Ectodermal cell (in vitro differentiated cells): Measurements from ENCODE around the gene PPFIA2.

Experiments
- H3K27ac ChIP-seq: 2 replicates; pipeline ENCODE4 v1.7.0; 2013; ENCODE audit warnings: mild to moderate bottlenecking, low read depth, low read length; ENCODE audit not compliant: insufficient read depth, poor library complexity, severe bottlenecking
- H3K27me3 ChIP-seq: 2 replicates; pipeline ENCODE4 v1.7.0; 2013; ENCODE audit warnings: mild to moderate bottlenecking, low read length; ENCODE audit not compliant: insufficient read depth, control insufficient read depth, poor library complexity, severe bottlenecking
- H3K36me3 ChIP-seq: one replicate; pipeline ENCODE4 v1.7.0; 2013; ENCODE audit warnings: low read length; ENCODE audit not compliant: control insufficient read depth, insufficient read depth
- H3K4me1 ChIP-seq: one replicate; pipeline ENCODE4 v1.7.0; 2013; ENCODE audit warnings: low read length; ENCODE audit not compliant: control insufficient read depth, insufficient read depth
- H3K4me3 ChIP-seq: 2 replicates; pipeline ENCODE4 v1.7.0; 2013; ENCODE audit warnings: low read depth, low read length, control low read depth; ENCODE audit not compliant: insufficient read depth
- H3K9me3 ChIP-seq: 2 replicates; pipeline ENCODE4 v1.7.0; 2013; ENCODE audit warnings: mild to moderate bottlenecking, low read length, moderate library complexity; ENCODE audit not compliant: control insufficient read depth
- WGBS, 2 experiments: methylation state at CpG; one replicate each; pipeline ENCODE4 v1.1.7; 2013; ENCODE audit warnings: missing lambda C conversion rate in 2 of 2; 5-methylcytosine and 5-hydroxymethylcytosine counted together

PPFIA2 gene

DNA sequence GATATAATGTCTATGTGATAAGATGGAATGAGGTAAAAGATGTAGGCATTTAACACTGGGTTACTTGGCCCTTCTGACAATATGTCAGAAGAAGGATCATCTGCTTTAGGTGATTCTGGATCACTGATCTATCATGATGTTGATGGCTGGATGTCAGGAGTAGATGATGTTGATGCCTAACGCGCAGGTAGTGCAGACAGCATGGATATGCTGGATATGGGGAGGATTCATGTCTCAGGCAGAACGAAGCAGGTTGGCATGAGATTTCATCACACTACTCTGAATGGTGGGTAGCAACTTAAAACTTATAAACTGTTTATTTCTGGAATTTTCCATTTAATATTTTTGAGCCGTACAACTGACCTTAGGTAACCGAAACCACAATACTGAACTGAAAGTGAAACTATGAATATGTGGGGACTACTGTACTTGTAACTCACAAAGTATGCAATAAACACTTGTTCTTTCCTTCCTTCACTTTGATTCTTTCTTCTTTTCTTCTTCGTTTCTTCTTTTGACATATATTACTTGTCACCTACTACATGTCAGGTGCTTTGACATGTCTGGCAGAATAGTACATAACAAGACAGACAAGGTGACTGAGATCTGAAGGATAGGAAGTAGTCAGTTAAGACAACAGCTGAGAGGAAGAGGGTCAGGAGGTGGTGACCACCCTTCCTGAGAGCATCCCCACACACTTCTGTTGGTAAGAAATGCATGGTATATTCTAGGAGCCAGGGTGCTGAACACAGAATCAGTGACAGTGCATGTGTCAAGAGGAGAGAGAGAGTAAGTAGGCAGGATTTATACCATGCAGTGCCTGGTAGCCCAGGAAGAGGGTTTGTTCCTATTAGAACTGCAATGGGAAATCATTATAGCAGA lies 238.8 kb downstream of the PPFIA2 start:
- H3K4me1 ChIP-seq: no peaks in the 10 kb centered on the region
- no peak overlapping the region for H3K27ac ChIP-seq
- H3K4me3 ChIP-seq: no peak overlapping the region
- no peaks in the 10 kb centered on the region for H3K9me3 ChIP-seq
- no peaks in the 10 kb centered on the region for H3K27me3 ChIP-seq
- 91 to 95% methylated on average over 6 of the region's 6 CpGs for WGBS, 2 experiments
- H3K36me3 ChIP-seq: no peaks in the 10 kb centered on the region

DNA sequence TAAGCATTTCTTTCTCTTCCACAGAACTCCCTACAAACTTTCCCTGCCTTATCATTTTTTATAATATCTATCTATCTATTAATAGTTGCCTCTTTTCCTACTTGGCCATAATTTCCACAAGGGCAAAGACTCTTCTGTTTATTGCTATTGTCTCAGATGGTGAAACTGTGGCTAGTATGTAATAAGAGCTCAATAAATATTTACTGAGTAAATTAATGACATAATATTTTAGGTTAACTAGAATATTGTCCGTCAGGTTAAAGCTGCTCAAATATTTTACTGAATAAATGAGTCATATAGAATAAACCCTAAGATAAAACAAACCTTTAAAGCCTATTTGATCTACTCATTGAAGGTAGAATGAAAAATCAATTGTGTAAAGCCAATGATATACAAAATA lies 240.5 kb downstream of the PPFIA2 start:
- H3K9me3 ChIP-seq: no peaks in the 10 kb centered on the region
- WGBS, 2 experiments: no CpG with 5 or more reads among the region's 1 CpG
- no peaks in the 10 kb centered on the region for H3K27me3 ChIP-seq

DNA sequence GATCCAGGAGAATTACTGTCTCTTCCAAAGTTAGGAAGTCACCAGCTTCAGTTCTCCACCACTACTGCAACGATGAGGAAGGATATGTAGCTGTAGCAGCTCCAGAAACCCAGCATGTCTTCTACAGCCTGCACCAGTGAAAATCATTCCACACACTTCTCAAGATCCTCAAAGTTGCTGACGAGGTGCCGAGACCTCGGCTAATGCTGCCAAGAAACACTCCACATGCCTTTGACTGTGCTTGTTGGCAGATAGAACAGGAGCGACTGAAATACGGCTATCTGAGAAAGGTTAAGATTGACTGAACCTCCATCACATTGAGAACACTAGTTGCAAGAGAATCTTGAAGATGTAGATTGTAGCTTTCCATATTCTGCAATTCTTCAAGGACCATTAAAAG lies 241.9 kb downstream of the PPFIA2 start:
- no peak overlapping the region for H3K27ac ChIP-seq
- no peaks in the 10 kb centered on the region for H3K36me3 ChIP-seq
- H3K27me3 ChIP-seq: no peaks in the 10 kb centered on the region
- WGBS, 2 experiments: 92 to 95% methylated on average over 6 of the region's 6 CpGs
- H3K9me3 ChIP-seq: no peaks in the 10 kb centered on the region
- H3K4me3 ChIP-seq: no peak overlapping the region
- H3K4me1 ChIP-seq: no peaks in the 10 kb centered on the region

More for the DNA sequence above, 240.5 kb downstream of the PPFIA2 start:
- H3K4me1 ChIP-seq: no peaks in the 10 kb centered on the region
- H3K36me3 ChIP-seq: no peaks in the 10 kb centered on the region
- no peak overlapping the region for H3K4me3 ChIP-seq
- no peak overlapping the region for H3K27ac ChIP-seq

DNA sequence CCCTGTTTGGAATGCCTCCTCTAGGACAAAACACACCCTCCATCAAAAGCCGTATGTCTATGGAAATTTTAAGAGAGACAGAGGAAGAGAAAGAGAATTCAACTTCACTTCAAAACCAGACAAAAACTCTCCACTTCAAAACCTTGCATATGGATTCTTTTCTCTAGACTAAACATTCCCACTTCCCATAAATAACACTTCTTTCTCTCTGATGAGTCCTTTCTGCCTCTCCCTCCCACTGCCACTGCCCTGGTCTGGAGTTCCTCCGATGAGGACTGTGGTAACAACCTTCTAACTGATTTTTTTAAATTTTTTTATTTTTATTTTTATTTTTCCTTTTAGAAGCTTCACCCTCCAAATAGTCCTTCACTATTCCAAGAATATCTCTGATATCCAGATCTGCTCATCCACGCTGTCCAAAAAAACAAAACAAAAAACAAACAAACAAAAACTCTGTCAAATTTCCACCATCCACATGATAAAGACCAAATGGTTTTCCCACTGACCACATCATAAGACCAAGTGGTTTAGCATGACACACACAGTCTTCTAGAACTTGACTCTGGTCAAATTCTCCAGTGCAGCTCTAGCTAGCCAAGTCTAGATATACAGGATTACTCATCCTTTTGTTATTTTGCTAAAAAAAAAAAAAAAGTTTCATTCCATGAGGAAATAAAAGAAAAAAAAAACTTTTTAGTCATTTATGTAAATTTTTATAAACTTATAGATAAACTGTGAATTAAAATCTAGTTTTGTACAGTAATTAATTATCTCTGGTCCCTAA lies 256.0 kb downstream of the PPFIA2 start:
- H3K4me1 ChIP-seq: no peaks in the 10 kb centered on the region
- no peak overlapping the region for H3K4me3 ChIP-seq
- H3K9me3 ChIP-seq: no peaks in the 10 kb centered on the region
- H3K27ac ChIP-seq: no peak overlapping the region
- no peaks in the 10 kb centered on the region for H3K27me3 ChIP-seq
- 50 to 61% methylated on average over 2 to 3 of the region's 3 CpGs for whole genome bisulfite sequencing, 2 experiments
- H3K36me3 ChIP-seq: no peaks in the 10 kb centered on the region

DNA sequence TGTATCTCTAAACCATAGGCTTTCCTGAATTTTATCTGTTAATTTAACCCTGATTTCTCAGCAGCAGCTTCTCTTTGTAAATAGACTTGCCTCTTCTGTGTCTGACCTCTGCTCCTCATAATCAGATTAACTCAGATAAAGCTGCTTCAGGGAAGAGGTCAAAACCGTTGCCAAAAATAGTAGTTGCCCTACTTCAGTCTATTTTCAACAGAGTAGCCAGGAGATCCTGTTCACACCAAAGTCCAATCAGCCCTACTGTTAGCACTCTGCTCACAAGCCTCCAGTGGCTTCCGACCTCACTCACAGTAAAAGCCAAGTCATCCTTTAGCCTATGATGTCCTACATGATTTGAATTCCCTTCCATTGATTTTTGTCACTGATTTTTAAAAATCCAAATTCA lies 258.4 kb downstream of the PPFIA2 start:
- H3K4me3 ChIP-seq: no peak overlapping the region
- no peaks in the 10 kb centered on the region for H3K27me3 ChIP-seq
- WGBS, 2 experiments: 76 to 84% methylated on average over 2 of the region's 2 CpGs
- H3K36me3 ChIP-seq: no peaks in the 10 kb centered on the region
- no peak overlapping the region for H3K27ac ChIP-seq
- H3K9me3 ChIP-seq: no peaks in the 10 kb centered on the region
- no peaks in the 10 kb centered on the region for H3K4me1 ChIP-seq

DNA sequence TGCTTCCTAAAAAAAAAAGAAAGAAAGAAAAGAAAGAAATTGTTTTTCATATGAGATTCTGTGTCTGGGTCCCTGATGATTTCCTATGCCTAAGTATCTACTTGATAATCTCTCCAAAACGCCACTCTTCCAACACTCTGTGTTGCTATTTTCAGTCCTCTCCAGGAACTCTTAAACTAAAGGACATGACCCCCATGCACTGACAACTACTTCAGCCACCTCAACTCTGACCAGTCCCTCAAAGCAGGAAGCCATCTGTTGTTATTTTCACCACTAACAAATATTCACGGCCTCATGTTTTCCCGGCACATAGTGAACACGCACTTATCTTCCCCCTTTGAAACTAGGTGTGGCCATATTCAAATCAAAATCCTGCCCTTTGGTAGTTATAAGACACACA lies 259.3 kb downstream of the PPFIA2 start:
- 93 to 96% methylated on average over 4 of the region's 4 CpGs for WGBS, 2 experiments
- Histone ChIP-seq H3K27me3 (no peaks in the 10 kb centered on the region), H3K4me3 (no peak overlapping the region), H3K4me1 (no peaks in the 10 kb centered on the region), H3K27ac (no peak overlapping the region), H3K9me3 (no peaks in the 10 kb centered on the region), H3K36me3 (no peaks in the 10 kb centered on the region)

DNA sequence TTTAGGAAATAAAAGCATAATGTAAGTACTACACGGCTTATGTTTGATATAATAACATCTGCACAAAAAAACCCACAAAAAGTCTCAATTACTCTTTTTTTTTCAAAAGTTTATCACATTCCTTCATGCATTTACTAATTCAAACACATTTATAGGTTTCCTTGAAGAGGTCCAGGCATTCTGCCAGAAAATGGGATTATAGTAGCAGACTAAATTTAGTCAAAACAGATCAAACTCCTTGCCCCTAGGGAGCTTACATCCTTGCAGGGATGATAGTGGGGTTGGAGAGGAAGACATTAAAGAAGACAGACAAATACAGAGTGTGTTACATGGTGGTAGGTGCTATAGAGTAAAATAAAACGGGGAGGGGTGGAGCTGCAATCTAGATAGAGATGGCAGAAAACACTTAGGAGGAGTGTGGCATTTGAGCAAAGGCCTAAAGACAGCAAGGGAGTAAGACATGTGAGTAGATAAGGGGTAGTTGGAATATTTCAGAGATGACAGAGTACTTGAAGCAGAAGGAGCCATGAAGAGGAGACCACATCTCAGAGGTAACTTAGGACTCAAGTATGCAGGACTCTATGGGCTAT lies 266.9 kb downstream of the PPFIA2 start:
- 91 to 95% methylated on average over 2 of the region's 2 CpGs for WGBS, 2 experiments
- no peaks in the 10 kb centered on the region for H3K4me1 ChIP-seq
- H3K27me3 ChIP-seq: no peaks in the 10 kb centered on the region
- H3K36me3 ChIP-seq: no peaks in the 10 kb centered on the region
- no peak overlapping the region for H3K27ac ChIP-seq
- H3K4me3 ChIP-seq: no peak overlapping the region
- no peaks in the 10 kb centered on the region for H3K9me3 ChIP-seq

DNA sequence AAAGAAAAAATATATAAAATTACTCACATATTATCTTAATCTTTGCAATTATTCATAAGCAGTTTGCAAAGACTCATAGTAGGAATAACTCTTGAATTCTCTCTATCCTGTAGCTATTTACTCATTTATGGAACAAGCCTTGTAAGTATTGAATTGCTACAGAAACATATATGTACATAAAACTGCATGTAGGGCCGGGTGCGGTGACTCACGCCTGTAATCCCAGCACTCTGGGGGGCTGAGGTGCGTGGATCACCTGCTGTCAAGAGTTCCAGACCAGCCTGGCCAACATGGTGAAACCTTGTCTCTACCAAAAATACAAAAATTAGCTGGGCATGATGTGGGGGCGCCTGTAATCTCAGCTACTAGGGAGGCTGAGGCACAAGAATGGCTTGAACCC lies 286.2 kb downstream of the PPFIA2 start:
- no peaks in the 10 kb centered on the region for H3K36me3 ChIP-seq
- no peaks in the 10 kb centered on the region for H3K27me3 ChIP-seq
- H3K4me3 ChIP-seq: no peak overlapping the region
- H3K27ac ChIP-seq: no peak overlapping the region
- 89 to 93% methylated on average over 5 of the region's 5 CpGs for WGBS, 2 experiments
- no peaks in the 10 kb centered on the region for H3K4me1 ChIP-seq
- H3K9me3 ChIP-seq: no peaks in the 10 kb centered on the region

DNA sequence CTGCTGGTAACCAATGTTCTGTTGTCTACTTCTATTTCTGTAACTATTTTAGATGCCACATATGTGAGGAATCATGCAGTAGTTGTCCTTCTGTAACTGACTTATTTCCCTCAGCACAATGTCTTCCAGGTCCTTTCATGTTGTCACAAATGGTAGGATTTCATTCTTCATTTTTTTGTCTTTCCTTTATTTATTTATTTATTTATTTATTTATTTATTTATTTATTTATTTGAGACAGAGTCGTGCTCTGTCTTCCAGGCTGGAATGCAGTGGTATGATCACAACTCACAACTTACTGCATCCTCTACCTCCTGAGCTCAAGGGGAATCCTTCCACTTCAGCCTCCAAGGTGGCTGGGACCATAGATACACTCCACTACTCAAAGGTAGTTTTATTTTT lies 288.2 kb downstream of the PPFIA2 start:
- 100% methylated on average over 1 of the region's 1 CpG for WGBS, 2 experiments
- H3K36me3 ChIP-seq: no peaks in the 10 kb centered on the region
- no peaks in the 10 kb centered on the region for H3K4me1 ChIP-seq
- no peak overlapping the region for H3K4me3 ChIP-seq
- H3K9me3 ChIP-seq: no peaks in the 10 kb centered on the region
- H3K27me3 ChIP-seq: no peaks in the 10 kb centered on the region
- H3K27ac ChIP-seq: no peak overlapping the region

DNA sequence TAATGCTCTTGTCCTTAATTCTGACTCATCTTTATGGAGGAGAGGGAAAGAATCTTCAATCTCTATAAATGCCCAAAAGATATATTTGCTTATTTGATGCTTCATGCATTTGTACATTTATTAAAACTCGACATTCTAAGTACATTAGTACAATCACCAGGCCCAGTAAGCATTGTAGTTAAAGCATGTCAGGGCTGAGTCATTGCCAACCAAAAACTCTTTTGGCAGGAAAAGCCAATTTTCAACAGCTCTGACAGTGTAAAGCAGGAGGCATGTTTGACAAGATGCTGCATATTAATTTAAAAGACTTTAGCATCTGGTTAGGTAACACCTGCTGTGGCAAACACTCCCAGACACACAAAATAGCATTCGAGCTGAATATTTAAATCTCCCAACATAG lies 290.9 kb downstream of the PPFIA2 start:
- 83 to 92% methylated on average over 2 of the region's 2 CpGs for WGBS, 2 experiments
- Histone ChIP-seq H3K36me3 (no peaks in the 10 kb centered on the region), H3K9me3 (no peaks in the 10 kb centered on the region), H3K4me3 (no peak overlapping the region), H3K27ac (no peak overlapping the region), H3K27me3 (no peaks in the 10 kb centered on the region), H3K4me1 (no peaks in the 10 kb centered on the region)
